ENCODE results near the gene C2orf15. TPM values are rescaled to one million over a fixed set of nuclear protein-coding genes. Genes with fewer than 3 reads are reported as not detected.

C2orf15 gene
- total RNA-seq, 2 experiments from 2014 or later = 0.25 to 1.3 TPM

GRCh38 chr2:99198103-99198841 lies 56.8 kb downstream of the C2orf15 start:
- Histone ChIP-seq H3K4me3 (ENCODE audit: low read depth, low read length, poor library complexity, severe bottlenecking) (no peak overlapping the region), H3K27ac (ENCODE audit: low read depth, low read length, poor library complexity, severe bottlenecking) (no peak overlapping the region), H2AFZ (ENCODE audit: low read length) (no peak overlapping the region), H3K4me2 (ENCODE audit: low read length) (no peak overlapping the region), H4K20me1 (ENCODE audit: insufficient read depth, low read length) (no peaks in the 10 kb centered on the region), H3K4me1 (ENCODE audit: insufficient read depth, low read length, poor library complexity, severe bottlenecking) (no peaks in the 10 kb centered on the region), H3K9me3 (ENCODE audit: low read length) (no peaks in the 10 kb centered on the region), H3K9me2 (ENCODE audit: insufficient read depth, low read length) (no peaks in the 10 kb centered on the region), H3K36me3 (ENCODE audit: insufficient read depth, low read length) (peaks cover 52% of the 10 kb centered on the region), H3K79me2 (ENCODE audit: insufficient read depth, low read depth, low read length) (no peaks in the 10 kb centered on the region)
- ChIA-PET POLR2A (no interaction called here), CTCF (ENCODE audit: unreplicated experiment) (no interaction called here)
- no peak for TF ChIP-seq EZH2phosphoT487 (IDR thresholded peaks at IDR 0.05; ENCODE audit: borderline replicate concordance, low read depth, low read length)
- TF ChIP-seq, protein P1, sequence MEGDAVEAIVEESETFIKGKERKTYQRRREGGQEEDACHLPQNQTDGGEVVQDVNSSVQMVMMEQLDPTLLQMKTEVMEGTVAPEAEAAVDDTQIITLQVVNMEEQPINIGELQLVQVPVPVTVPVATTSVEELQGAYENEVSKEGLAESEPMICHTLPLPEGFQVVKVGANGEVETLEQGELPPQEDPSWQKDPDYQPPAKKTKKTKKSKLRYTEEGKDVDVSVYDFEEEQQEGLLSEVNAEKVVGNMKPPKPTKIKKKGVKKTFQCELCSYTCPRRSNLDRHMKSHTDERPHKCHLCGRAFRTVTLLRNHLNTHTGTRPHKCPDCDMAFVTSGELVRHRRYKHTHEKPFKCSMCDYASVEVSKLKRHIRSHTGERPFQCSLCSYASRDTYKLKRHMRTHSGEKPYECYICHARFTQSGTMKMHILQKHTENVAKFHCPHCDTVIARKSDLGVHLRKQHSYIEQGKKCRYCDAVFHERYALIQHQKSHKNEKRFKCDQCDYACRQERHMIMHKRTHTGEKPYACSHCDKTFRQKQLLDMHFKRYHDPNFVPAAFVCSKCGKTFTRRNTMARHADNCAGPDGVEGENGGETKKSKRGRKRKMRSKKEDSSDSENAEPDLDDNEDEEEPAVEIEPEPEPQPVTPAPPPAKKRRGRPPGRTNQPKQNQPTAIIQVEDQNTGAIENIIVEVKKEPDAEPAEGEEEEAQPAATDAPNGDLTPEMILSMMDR (conservative IDR thresholded peaks at IDR 0.05; ENCODE audit: low read length) = no peak
- no peak for DNase-seq (ENCODE audit: low spot score)
- BruUV-seq (replicated peaks) = no TSS peak
- intact Hi-C loops (cut with micrococcal nuclease; ENCODE audit: unreplicated experiment) = no loop called here

DNA sequence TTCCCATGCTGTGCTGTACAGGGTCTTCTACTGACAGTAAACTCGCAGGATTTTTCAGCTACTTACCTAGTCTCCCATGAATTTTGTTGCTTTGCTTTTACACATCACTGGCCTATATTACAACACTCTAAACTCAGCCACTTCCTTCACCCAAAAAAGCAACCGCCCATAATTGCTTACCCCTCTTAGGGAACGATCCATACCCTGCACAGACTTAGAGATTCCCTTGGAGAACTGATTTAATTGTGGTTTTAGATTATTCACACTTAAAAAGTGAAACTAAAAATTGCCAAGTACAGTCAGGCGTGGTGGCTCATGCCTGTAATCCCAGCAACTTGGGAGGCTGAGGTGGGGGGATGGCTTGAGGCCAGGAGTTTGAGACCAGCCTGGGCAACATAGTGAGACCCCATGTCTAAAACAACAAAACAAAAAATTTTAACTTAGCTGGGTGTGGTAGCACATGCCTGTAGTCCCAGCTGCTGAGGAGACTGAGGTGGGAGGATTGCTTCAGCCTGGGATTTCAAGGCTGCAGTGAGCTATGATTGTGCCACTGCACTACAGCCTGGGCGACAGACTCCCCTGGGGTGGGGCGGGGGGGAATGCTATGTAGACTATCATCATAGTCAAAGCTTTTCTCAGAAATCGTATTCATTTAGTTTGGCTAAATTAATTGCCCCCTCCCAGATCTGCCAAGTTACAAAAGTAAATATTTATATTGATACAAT lies 58.7 kb downstream of the C2orf15 start:
- H3K27ac ChIP-seq (ENCODE audit: low read depth, low read length, poor library complexity, severe bottlenecking) = no peak overlapping the region
- no peak overlapping the region for H3K4me2 ChIP-seq (ENCODE audit: low read length)
- TF ChIP-seq EZH2phosphoT487 (IDR thresholded peaks at IDR 0.05; ENCODE audit: borderline replicate concordance, low read depth, low read length) = no peak
- H2AFZ ChIP-seq (ENCODE audit: low read length) = no peak overlapping the region
- no peak for DNase-seq (ENCODE audit: low spot score)
- no TSS peak for BruUV-seq (replicated peaks)
- no peaks in the 10 kb centered on the region for H3K9me2 ChIP-seq (ENCODE audit: insufficient read depth, low read length)
- H3K4me3 ChIP-seq (ENCODE audit: low read depth, low read length, poor library complexity, severe bottlenecking) = no peak overlapping the region
- no peaks in the 10 kb centered on the region for H3K79me2 ChIP-seq (ENCODE audit: insufficient read depth, low read depth, low read length)
- H4K20me1 ChIP-seq (ENCODE audit: insufficient read depth, low read length) = no peaks in the 10 kb centered on the region
- peaks cover 37% of the 10 kb centered on the region for H3K36me3 ChIP-seq (ENCODE audit: insufficient read depth, low read length)
- intact Hi-C loops (cut with micrococcal nuclease; ENCODE audit: unreplicated experiment) = no loop called here
- ChIA-PET POLR2A (interaction anchor here (0.6 kb wide), 1 partner anchor 241 kb away, joined by 3 read pairs; no protein-coding TSS in a partner anchor), CTCF (ENCODE audit: unreplicated experiment) (no interaction called here)
- no peaks in the 10 kb centered on the region for H3K9me3 ChIP-seq (ENCODE audit: low read length)
- no peaks in the 10 kb centered on the region for H3K4me1 ChIP-seq (ENCODE audit: insufficient read depth, low read length, poor library complexity, severe bottlenecking)

Small RNAs within 50 kb of the gene (small RNA-seq; reads per million reads assigned to genes)
- not detected for gene AC092587.1

Other genes with a start within 250 kb of the C2orf15 start
- 0.03 TPM in 1 of 2 replicates, not detected in the other for gene CRACDL, start 205.5 kb upstream of the C2orf15 start, total RNA-seq (2014; rRNA removed; shearing (Covaris generic))
- 0.13 and 0.59 TPM in 2 replicates for gene CRACDL, start 205.5 kb upstream of the C2orf15 start, total RNA-seq (2022)
- 3.8 and 13.3 TPM in 2 replicates for gene TSGA10, start 13.2 kb downstream of the C2orf15 start, total RNA-seq (2014; rRNA removed; shearing (Covaris generic))
- gene TSGA10, start 13.2 kb downstream of the C2orf15 start, total RNA-seq (2022) = 10.8 and 14.1 TPM in 2 replicates
- gene LIPT1, start 13.3 kb downstream of the C2orf15 start, total RNA-seq (2014; rRNA removed; shearing (Covaris generic)) = 7.9 and 12.5 TPM in 2 replicates
- 11.9 and 12.7 TPM in 2 replicates for gene LIPT1, start 13.3 kb downstream of the C2orf15 start, total RNA-seq (2022)
- gene MITD1, start 39.4 kb downstream of the C2orf15 start, total RNA-seq (2014; rRNA removed; shearing (Covaris generic)) = 35.9 and 40.2 TPM in 2 replicates
- 34.2 and 34.6 TPM in 2 replicates for gene MITD1, start 39.4 kb downstream of the C2orf15 start, total RNA-seq (2022)
- 27.7 and 30.9 TPM in 2 replicates for gene MRPL30, start 39.5 kb downstream of the C2orf15 start, total RNA-seq (2014; rRNA removed; shearing (Covaris generic))
- gene MRPL30, start 39.5 kb downstream of the C2orf15 start, total RNA-seq (2022) = 28.8 and 31.4 TPM in 2 replicates
- gene LYG2, start 114.0 kb downstream of the C2orf15 start, total RNA-seq (2014; rRNA removed; shearing (Covaris generic)) = not detected in 2 replicates
- gene LYG2, start 114.0 kb downstream of the C2orf15 start, total RNA-seq (2022) = not detected in 2 replicates
- gene LYG1, start 159.5 kb downstream of the C2orf15 start, total RNA-seq (2014; rRNA removed; shearing (Covaris generic)) = 2.7 and 3.0 TPM in 2 replicates
- gene LYG1, start 159.5 kb downstream of the C2orf15 start, total RNA-seq (2022) = 1.8 and 2.2 TPM in 2 replicates
- gene TXNDC9, start 194.6 kb downstream of the C2orf15 start, total RNA-seq (2014; rRNA removed; shearing (Covaris generic)) = 22.3 and 31.7 TPM in 2 replicates
- gene TXNDC9, start 194.6 kb downstream of the C2orf15 start, total RNA-seq (2022) = 28.5 and 31.5 TPM in 2 replicates
- 19.9 and 28.7 TPM in 2 replicates for gene EIF5B, start 195.7 kb downstream of the C2orf15 start, total RNA-seq (2014; rRNA removed; shearing (Covaris generic))
- 53.1 and 54.8 TPM in 2 replicates for gene EIF5B, start 195.7 kb downstream of the C2orf15 start, total RNA-seq (2022)